Mesendoderm (in vitro differentiated cells): ENCODE measurements around the gene BAHCC1.

ENCODE experiments used
- DNase-seq: peaks from one replicate; pipeline ENCODE4 v3.0.0; 2013
- H2AK5ac ChIP-seq: 2 replicates; pipeline ENCODE4 v1.6.1; 2013; ENCODE audit warnings: low read length, inconsistent platforms
- H2BK120ac ChIP-seq: 2 replicates; pipeline ENCODE4 v1.6.1; 2013; ENCODE audit warnings: low read depth, mild to moderate bottlenecking, low read length, moderate library complexity, mixed read lengths
- H2BK15ac ChIP-seq: replicated peaks from 2 replicates; pipeline ENCODE4 v1.6.1; 2013; ENCODE audit warnings: low read depth, mild to moderate bottlenecking, moderate library complexity
- H2BK5ac ChIP-seq: 2 replicates; pipeline ENCODE4 v1.6.1; 2013; ENCODE audit warnings: low read length, inconsistent platforms
- H3K18ac ChIP-seq: 2 replicates; pipeline ENCODE4 v1.6.1; 2013; ENCODE audit warnings: mild to moderate bottlenecking, low read length, mixed read lengths
- H3K23ac ChIP-seq: one replicate; pipeline ENCODE4 v1.6.1; 2013; ENCODE audit warnings: low read length
- H3K27ac ChIP-seq: 2 replicates; pipeline ENCODE4 v1.5.1; 2013; ENCODE audit warnings: low read depth, mild to moderate bottlenecking, inconsistent platforms, low read length, moderate library complexity
- H3K27me3 ChIP-seq: 2 replicates; pipeline ENCODE4 v1.6.1; 2013; ENCODE audit warnings: low read length, control low read depth, mild to moderate bottlenecking, inconsistent platforms; ENCODE audit not compliant: insufficient read depth, poor library complexity
- H3K36me3 ChIP-seq: 2 replicates; pipeline ENCODE4 v1.6.1; 2013; ENCODE audit warnings: low read length, inconsistent platforms; ENCODE audit not compliant: control insufficient read depth, insufficient read depth
- H3K4ac ChIP-seq: one replicate; pipeline ENCODE4 v1.6.1; 2013; ENCODE audit warnings: low read depth, mild to moderate bottlenecking, low read length, moderate library complexity
- H3K4me1 ChIP-seq: 2 replicates; pipeline ENCODE4 v1.6.1; 2013; ENCODE audit warnings: low read depth, low read length, inconsistent platforms; ENCODE audit not compliant: control insufficient read depth
- H3K4me2 ChIP-seq: 2 replicates; pipeline ENCODE4 v1.6.1; 2013; ENCODE audit warnings: low read length
- H3K4me3 ChIP-seq: 2 replicates; pipeline ENCODE4 v1.5.1; 2013; ENCODE audit warnings: mild to moderate bottlenecking, low read length
- H3K56ac ChIP-seq: one replicate; pipeline ENCODE4 v1.6.1; 2013; ENCODE audit warnings: low read length
- H3K79me1 ChIP-seq: 2 replicates; pipeline ENCODE4 v1.6.1; 2013; ENCODE audit warnings: low read length, inconsistent platforms
- H3K79me2 ChIP-seq: 2 replicates; pipeline ENCODE4 v1.6.1; 2013; ENCODE audit warnings: mild to moderate bottlenecking, low read length; ENCODE audit not compliant: control insufficient read depth, insufficient read depth
- H3K9ac ChIP-seq: 2 replicates; pipeline ENCODE4 v1.6.1; 2013; ENCODE audit warnings: low read length, inconsistent platforms
- H4K5ac ChIP-seq: one replicate; pipeline ENCODE4 v1.6.1; 2013; ENCODE audit warnings: low read length
- H4K8ac ChIP-seq: one replicate; pipeline ENCODE4 v1.6.1; 2013; ENCODE audit warnings: low read depth, mild to moderate bottlenecking, control low read depth, low read length, moderate library complexity
- WGBS: extraction: QIAGEN DNeasy Blood & Tissue Kit; methylation state at CpG from one replicate; pipeline ENCODE4 v1.1.7; 2013; ENCODE audit warnings: low lambda C conversion rate, missing lambda C conversion rate; ENCODE audit not compliant: insufficient coverage; ENCODE audit errors: extremely low coverage; 5-methylcytosine and 5-hydroxymethylcytosine counted together

Gene BAHCC1

GRCh38 chr17:81500047-81500446 is 104.8 kb downstream of the BAHCC1 start:
- no peaks in the 10 kb centered on the region for H3K36me3 ChIP-seq
- H3K27me3 ChIP-seq, result no peaks in the 10 kb centered on the region
- H4K5ac ChIP-seq, result no peak overlapping the region
- H3K23ac ChIP-seq, result no peak overlapping the region
- no peak overlapping the region for H3K4ac ChIP-seq
- H3K79me2 ChIP-seq, result no peaks in the 10 kb centered on the region
- no peak overlapping the region for H3K4me3 ChIP-seq
- H2BK15ac ChIP-seq, result no peak overlapping the region
- no peak overlapping the region for H3K18ac ChIP-seq
- H3K56ac ChIP-seq, result no peak overlapping the region
- WGBS, result no CpG with 5 or more reads among the region's 7 CpGs
- H4K8ac ChIP-seq, result no peak overlapping the region
- peak; percentile 80 for DNase-seq
- no peaks in the 10 kb centered on the region for H3K79me1 ChIP-seq
- no peak overlapping the region for H2AK5ac ChIP-seq
- H3K4me1 ChIP-seq, result no peaks in the 10 kb centered on the region
- no peak overlapping the region for H3K9ac ChIP-seq
- no peak overlapping the region for H2BK5ac ChIP-seq
- H2BK120ac ChIP-seq, result no peak overlapping the region
- H3K27ac ChIP-seq, result no peak overlapping the region
- no peak overlapping the region for H3K4me2 ChIP-seq

- DNase-seq, result no peak
- H3K18ac ChIP-seq, result no peak overlapping the region
- no peaks in the 10 kb centered on the region for H3K36me3 ChIP-seq
- no peak overlapping the region for H3K23ac ChIP-seq
- H3K4me1 ChIP-seq, result no peaks in the 10 kb centered on the region
- WGBS, result no CpG with 5 or more reads among the region's 12 CpGs
- H4K8ac ChIP-seq, result no peak overlapping the region
- H3K27ac ChIP-seq, result no peak overlapping the region
- H2BK15ac ChIP-seq, result no peak overlapping the region
- H3K4me3 ChIP-seq, result no peak overlapping the region
- no peak overlapping the region for H4K5ac ChIP-seq
- H3K79me2 ChIP-seq, result no peaks in the 10 kb centered on the region
- no peak overlapping the region for H3K9ac ChIP-seq
- no peak overlapping the region for H2BK120ac ChIP-seq
- no peaks in the 10 kb centered on the region for H3K79me1 ChIP-seq
- H3K56ac ChIP-seq, result no peak overlapping the region
- H2AK5ac ChIP-seq, result no peak overlapping the region
- H3K4me2 ChIP-seq, result no peak overlapping the region
- H3K27me3 ChIP-seq, result no peaks in the 10 kb centered on the region
- H2BK5ac ChIP-seq, result no peak overlapping the region
- no peak overlapping the region for H3K4ac ChIP-seq
These were observed 107.3 kb downstream of the BAHCC1 start for GRCh38 chr17:81502471-81503017.

GRCh38 chr17:81503619-81504018 is 108.4 kb downstream of the BAHCC1 start:
- Histone ChIP-seq H2AK5ac (no peak overlapping the region), H3K4me3 (no peak overlapping the region), H3K4me1 (no peaks in the 10 kb centered on the region), H3K79me2 (no peaks in the 10 kb centered on the region), H4K8ac (no peak overlapping the region), H3K23ac (no peak overlapping the region), H3K9ac (no peak overlapping the region), H2BK5ac (no peak overlapping the region), H2BK15ac (no peak overlapping the region), H3K27me3 (no peaks in the 10 kb centered on the region), H3K4me2 (no peak overlapping the region), H3K56ac (no peak overlapping the region), H3K27ac (no peak overlapping the region), H3K4ac (no peak overlapping the region), H3K36me3 (no peaks in the 10 kb centered on the region), H2BK120ac (no peak overlapping the region), H4K5ac (no peak overlapping the region), H3K18ac (no peak overlapping the region), H3K79me1 (no peaks in the 10 kb centered on the region)
- no peak for DNase-seq

- H3K4me3 ChIP-seq, result no peak overlapping the region
- H3K36me3 ChIP-seq, result peaks cover 23% of the 10 kb centered on the region
- no peak overlapping the region for H3K18ac ChIP-seq
- H2AK5ac ChIP-seq, result no peak overlapping the region
- no peak overlapping the region for H3K23ac ChIP-seq
- peak overlapping the region; percentile 81 for H3K9ac ChIP-seq
- DNase-seq, result peak; percentile 74
- H3K4me1 ChIP-seq, result no peaks in the 10 kb centered on the region
- H3K4me2 ChIP-seq, result peak overlapping the region; percentile 59
- H2BK15ac ChIP-seq, result no peak overlapping the region
- H4K5ac ChIP-seq, result no peak overlapping the region
- H3K27me3 ChIP-seq, result no peaks in the 10 kb centered on the region
- H2BK120ac ChIP-seq, result no peak overlapping the region
- peak overlapping the region; percentile 5 for H3K27ac ChIP-seq
- H3K79me1 ChIP-seq, result peaks cover 2% of the 10 kb centered on the region
- H3K56ac ChIP-seq, result no peak overlapping the region
- no peak overlapping the region for H2BK5ac ChIP-seq
- H3K4ac ChIP-seq, result no peak overlapping the region
- H4K8ac ChIP-seq, result no peak overlapping the region
- H3K79me2 ChIP-seq, result peaks cover 36% of the 10 kb centered on the region
- WGBS, result no CpG with 5 or more reads among the region's 10 CpGs
These were observed 113.5 kb downstream of the BAHCC1 start for GRCh38 chr17:81508639-81509206.

GRCh38 chr17:81509207-81509971 is 114.1 kb downstream of the BAHCC1 start:
- no CpG with 5 or more reads among the region's 12 CpGs for WGBS
- Histone ChIP-seq H3K27me3 (no peaks in the 10 kb centered on the region), H3K18ac (no peak overlapping the region), H3K56ac (peak overlapping the region; percentile 98), H3K4me1 (no peaks in the 10 kb centered on the region), H3K4me2 (peak overlapping the region; percentile 59), H3K4ac (no peak overlapping the region), H2BK5ac (no peak overlapping the region), H3K9ac (peak overlapping the region; percentile 81), H2AK5ac (no peak overlapping the region), H3K36me3 (peaks cover 23% of the 10 kb centered on the region), H3K79me1 (peaks cover 2% of the 10 kb centered on the region), H4K8ac (no peak overlapping the region), H4K5ac (no peak overlapping the region), H3K27ac (peak overlapping the region; percentile 9), H2BK15ac (no peak overlapping the region), H3K23ac (no peak overlapping the region), H3K79me2 (peaks cover 36% of the 10 kb centered on the region), H2BK120ac (no peak overlapping the region), H3K4me3 (peak overlapping the region; percentile 98)
- peak; percentile 70 for DNase-seq
